K562 (cell line): Measurements from ENCODE around the gene RPS19.

Experiments
- POLR2A ChIP-seq: fragments of 450-650 bp; conservative IDR thresholded peaks from 2 replicates; pipeline ENCODE4 v1.6.1; 2016
- TAF1 ChIP-seq: IDR thresholded peaks from 2 replicates; pipeline ENCODE4 v1.6.1; 2011; ENCODE audit warnings: mild to moderate bottlenecking, low read length, moderate library complexity; ENCODE audit not compliant: insufficient read depth, control insufficient read depth, severe bottlenecking; ENCODE audit errors: extremely low read depth
- TBP ChIP-seq: optimal IDR thresholded peaks from 2 replicates; pipeline ENCODE3; 2011; ENCODE audit warnings: low read depth, low read length, improper control_type of control experiment
- TF ChIP-seq, protein P1 (sequence below): sonication (generic); formaldehyde crosslinking; IDR thresholded peaks from 2 replicates; pipeline ENCODE4 v1.8.0; 2022; ENCODE audit warnings: missing genetic modification reagents, mild to moderate bottlenecking, borderline replicate concordance
- TF ChIP-seq, protein P2 (sequence below), 3 experiments: IDR thresholded peaks in 2 of 3; conservative IDR thresholded peaks in 1 of 3; 2 replicates each; pipeline ENCODE4 v1.5.1; 2011 to 2012; ENCODE audit warnings: low read length in 3 of 3, mild to moderate bottlenecking in 3 of 3, control low read depth in 2 of 3, improper control_type of control experiment in 1 of 3, inconsistent platforms in 1 of 3, low read depth in 1 of 3, mixed read lengths in 1 of 3, moderate library complexity in 1 of 3; ENCODE audit not compliant: insufficient read depth in 2 of 3
- TF ChIP-seq, protein P3 (sequence below): fragments of 450-650 bp; IDR thresholded peaks from 2 replicates; pipeline ENCODE4 v1.6.1; 2018; ENCODE audit not compliant: partially characterized antibody
- TF ChIP-seq, protein P4 (sequence below): sonication (generic); formaldehyde crosslinking; IDR thresholded peaks from 2 replicates; pipeline ENCODE4 v1.9.0; 2022; ENCODE audit warnings: mild to moderate bottlenecking, missing genetic modification reagents

DNA sequence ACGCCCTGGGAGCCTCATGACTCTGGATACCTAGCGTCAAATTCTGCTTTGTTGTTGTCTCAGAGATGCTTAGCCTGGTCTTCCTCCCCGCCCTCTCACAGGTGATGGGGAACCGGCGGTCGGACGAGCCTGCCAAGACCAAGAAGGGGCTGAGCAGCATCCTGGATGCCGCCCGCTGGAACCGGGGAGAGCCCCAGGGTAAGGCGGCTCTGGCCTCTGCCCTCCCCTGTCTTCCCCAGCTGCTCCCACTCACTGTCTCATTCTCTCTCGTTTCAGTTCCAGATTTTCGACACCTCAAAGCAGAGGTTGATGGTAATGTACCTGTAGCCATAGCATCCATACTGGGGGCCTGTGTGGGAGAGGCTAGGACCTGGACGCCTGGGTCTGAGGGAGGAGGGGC is 34.3 kb downstream of the RPS19 start:
- TF ChIP-seq, protein P1, sequence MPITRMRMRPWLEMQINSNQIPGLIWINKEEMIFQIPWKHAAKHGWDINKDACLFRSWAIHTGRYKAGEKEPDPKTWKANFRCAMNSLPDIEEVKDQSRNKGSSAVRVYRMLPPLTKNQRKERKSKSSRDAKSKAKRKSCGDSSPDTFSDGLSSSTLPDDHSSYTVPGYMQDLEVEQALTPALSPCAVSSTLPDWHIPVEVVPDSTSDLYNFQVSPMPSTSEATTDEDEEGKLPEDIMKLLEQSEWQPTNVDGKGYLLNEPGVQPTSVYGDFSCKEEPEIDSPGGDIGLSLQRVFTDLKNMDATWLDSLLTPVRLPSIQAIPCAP (CRISPR knock-in tag), result no peak
- TF ChIP-seq, protein P2, sequence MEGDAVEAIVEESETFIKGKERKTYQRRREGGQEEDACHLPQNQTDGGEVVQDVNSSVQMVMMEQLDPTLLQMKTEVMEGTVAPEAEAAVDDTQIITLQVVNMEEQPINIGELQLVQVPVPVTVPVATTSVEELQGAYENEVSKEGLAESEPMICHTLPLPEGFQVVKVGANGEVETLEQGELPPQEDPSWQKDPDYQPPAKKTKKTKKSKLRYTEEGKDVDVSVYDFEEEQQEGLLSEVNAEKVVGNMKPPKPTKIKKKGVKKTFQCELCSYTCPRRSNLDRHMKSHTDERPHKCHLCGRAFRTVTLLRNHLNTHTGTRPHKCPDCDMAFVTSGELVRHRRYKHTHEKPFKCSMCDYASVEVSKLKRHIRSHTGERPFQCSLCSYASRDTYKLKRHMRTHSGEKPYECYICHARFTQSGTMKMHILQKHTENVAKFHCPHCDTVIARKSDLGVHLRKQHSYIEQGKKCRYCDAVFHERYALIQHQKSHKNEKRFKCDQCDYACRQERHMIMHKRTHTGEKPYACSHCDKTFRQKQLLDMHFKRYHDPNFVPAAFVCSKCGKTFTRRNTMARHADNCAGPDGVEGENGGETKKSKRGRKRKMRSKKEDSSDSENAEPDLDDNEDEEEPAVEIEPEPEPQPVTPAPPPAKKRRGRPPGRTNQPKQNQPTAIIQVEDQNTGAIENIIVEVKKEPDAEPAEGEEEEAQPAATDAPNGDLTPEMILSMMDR (IDR thresholded peaks at IDR 0.05 in 2 of 3, conservative IDR thresholded peaks at IDR 0.05 in 1 of 3; ENCODE audit: insufficient read depth in 2 of 3, low read depth in 1 of 3, low read length in 3 of 3), result no peak
- no peak for TF ChIP-seq POLR2A
- TF ChIP-seq TBP, result no peak
- TF ChIP-seq TAF1, result no peak
- TF ChIP-seq, protein P3, sequence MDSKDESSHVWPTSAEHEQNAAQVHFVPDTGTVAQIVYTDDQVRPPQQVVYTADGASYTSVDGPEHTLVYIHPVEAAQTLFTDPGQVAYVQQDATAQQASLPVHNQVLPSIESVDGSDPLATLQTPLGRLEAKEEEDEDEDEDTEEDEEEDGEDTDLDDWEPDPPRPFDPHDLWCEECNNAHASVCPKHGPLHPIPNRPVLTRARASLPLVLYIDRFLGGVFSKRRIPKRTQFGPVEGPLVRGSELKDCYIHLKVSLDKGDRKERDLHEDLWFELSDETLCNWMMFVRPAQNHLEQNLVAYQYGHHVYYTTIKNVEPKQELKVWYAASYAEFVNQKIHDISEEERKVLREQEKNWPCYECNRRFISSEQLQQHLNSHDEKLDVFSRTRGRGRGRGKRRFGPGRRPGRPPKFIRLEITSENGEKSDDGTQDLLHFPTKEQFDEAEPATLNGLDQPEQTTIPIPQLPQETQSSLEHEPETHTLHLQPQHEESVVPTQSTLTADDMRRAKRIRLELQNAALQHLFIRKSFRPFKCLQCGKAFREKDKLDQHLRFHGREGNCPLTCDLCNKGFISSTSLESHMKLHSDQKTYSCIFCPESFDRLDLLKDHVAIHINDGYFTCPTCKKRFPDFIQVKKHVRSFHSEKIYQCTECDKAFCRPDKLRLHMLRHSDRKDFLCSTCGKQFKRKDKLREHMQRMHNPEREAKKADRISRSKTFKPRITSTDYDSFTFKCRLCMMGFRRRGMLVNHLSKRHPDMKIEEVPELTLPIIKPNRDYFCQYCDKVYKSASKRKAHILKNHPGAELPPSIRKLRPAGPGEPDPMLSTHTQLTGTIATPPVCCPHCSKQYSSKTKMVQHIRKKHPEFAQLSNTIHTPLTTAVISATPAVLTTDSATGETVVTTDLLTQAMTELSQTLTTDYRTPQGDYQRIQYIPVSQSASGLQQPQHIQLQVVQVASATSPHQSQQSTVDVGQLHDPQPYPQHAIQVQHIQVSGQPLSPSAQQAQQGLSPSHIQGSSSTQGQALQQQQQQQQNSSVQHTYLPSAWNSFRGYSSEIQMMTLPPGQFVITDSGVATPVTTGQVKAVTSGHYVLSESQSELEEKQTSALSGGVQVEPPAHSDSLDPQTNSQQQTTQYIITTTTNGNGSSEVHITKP, result no peak
- TF ChIP-seq, protein P4, sequence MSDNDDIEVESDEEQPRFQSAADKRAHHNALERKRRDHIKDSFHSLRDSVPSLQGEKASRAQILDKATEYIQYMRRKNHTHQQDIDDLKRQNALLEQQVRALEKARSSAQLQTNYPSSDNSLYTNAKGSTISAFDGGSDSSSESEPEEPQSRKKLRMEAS, result no peak
